ENCODE data around the gene KIF3C. TPM values are rescaled to one million over a fixed set of nuclear protein-coding genes. Genes with fewer than 3 reads are reported as not detected.

The KIF3C gene
- total RNA-seq, 1 experiment from 2014 or later, result 39.5 TPM

DNA sequence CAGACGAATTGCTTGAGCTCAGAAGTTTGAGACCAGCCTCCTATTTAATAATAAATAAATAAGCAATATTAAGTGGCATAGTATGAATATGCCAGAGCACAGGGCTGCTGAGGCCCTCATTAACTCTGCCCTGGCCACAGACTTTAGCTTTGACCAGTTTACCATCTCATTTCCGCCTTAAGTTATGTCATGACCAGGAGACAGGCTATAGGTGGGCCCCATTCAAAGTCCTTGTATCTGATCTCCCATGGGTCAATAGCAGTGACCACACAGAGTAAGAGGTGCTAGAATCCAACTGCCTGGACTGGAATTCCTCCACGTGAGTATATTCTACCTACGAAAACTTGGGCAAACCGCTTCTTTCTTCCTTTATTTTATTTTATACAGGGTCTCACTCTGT is 90.6 kb downstream of the KIF3C start:
- H3K4me3 ChIP-seq (ENCODE audit: low read depth, low read length, poor library complexity, severe bottlenecking), result no peak overlapping the region
- BruUV-seq (replicated peaks), result no TSS peak
- intact Hi-C loops (cut with micrococcal nuclease; ENCODE audit: unreplicated experiment), result no loop called here
- H3K9me3 ChIP-seq (ENCODE audit: low read depth, low read length, poor library complexity, severe bottlenecking), result no peaks in the 10 kb centered on the region
- H3K36me3 ChIP-seq (ENCODE audit: insufficient read depth, low read length, poor library complexity, severe bottlenecking), result no peaks in the 10 kb centered on the region
- H3K27ac ChIP-seq (ENCODE audit: low read depth, low read length, poor library complexity, severe bottlenecking), result no peak overlapping the region
- no peaks in the 10 kb centered on the region for H3K27me3 ChIP-seq (replicated peaks; ENCODE audit: insufficient read depth, low read depth, low read length, poor library complexity)
- ChIA-PET POLR2A (ENCODE audit: low non-redundant PET) (no interaction called here), CTCF (no interaction called here)
- H3K4me1 ChIP-seq (ENCODE audit: insufficient read depth, low read length, poor library complexity, severe bottlenecking), result no peaks in the 10 kb centered on the region
- no peak for TF ChIP-seq EZH2 (IDR thresholded peaks at IDR 0.05; ENCODE audit: borderline replicate concordance, low read depth, low read length, poor library complexity, severe bottlenecking)
- TF ChIP-seq, protein P1, sequence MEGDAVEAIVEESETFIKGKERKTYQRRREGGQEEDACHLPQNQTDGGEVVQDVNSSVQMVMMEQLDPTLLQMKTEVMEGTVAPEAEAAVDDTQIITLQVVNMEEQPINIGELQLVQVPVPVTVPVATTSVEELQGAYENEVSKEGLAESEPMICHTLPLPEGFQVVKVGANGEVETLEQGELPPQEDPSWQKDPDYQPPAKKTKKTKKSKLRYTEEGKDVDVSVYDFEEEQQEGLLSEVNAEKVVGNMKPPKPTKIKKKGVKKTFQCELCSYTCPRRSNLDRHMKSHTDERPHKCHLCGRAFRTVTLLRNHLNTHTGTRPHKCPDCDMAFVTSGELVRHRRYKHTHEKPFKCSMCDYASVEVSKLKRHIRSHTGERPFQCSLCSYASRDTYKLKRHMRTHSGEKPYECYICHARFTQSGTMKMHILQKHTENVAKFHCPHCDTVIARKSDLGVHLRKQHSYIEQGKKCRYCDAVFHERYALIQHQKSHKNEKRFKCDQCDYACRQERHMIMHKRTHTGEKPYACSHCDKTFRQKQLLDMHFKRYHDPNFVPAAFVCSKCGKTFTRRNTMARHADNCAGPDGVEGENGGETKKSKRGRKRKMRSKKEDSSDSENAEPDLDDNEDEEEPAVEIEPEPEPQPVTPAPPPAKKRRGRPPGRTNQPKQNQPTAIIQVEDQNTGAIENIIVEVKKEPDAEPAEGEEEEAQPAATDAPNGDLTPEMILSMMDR (conservative IDR thresholded peaks at IDR 0.05; ENCODE audit: low read depth, low read length), result no peak
- no peak for DNase-seq (ENCODE audit: low spot score)

DNA sequence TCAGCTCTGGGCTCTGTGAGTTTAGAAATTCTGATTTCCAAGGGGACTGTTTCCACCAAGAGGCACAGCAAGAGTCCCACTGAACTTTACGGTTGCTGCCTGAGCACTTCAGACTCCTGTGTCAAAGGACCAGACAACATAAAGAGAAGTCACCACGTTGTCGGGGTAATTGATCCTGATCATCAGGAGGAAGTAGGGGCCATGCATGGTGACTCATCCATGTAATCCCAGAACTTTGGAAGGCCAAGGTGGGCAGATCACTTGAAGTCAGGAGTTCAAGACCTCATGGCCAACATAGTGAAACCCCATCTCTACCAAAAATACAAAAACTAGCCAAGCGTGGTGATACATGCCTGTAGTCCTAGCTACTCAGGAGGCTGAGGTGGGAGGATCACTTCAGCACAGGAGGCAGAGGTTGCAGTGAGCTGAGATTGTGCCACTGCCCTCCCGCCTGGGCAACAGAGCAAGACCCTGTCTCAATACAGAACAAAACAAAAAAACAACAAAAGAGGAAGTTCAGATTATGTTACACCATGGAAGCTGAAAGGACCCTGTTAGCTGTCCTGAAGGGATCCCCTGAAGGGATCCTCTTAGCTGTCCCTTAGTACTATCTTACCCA is 94.6 kb downstream of the KIF3C start:
- no peak for TF ChIP-seq EZH2 (IDR thresholded peaks at IDR 0.05; ENCODE audit: borderline replicate concordance, low read depth, low read length, poor library complexity, severe bottlenecking)
- TF ChIP-seq, protein P1 (conservative IDR thresholded peaks at IDR 0.05; ENCODE audit: low read depth, low read length), result no peak
- H3K27me3 ChIP-seq (replicated peaks; ENCODE audit: insufficient read depth, low read depth, low read length, poor library complexity), result no peaks in the 10 kb centered on the region
- BruUV-seq (replicated peaks), result no TSS peak
- no peaks in the 10 kb centered on the region for H3K4me1 ChIP-seq (ENCODE audit: insufficient read depth, low read length, poor library complexity, severe bottlenecking)
- DNase-seq (ENCODE audit: low spot score), result no peak
- ChIA-PET POLR2A (ENCODE audit: low non-redundant PET) (no interaction called here), CTCF (no interaction called here)
- H3K27ac ChIP-seq (ENCODE audit: low read depth, low read length, poor library complexity, severe bottlenecking), result no peak overlapping the region
- intact Hi-C loops (cut with micrococcal nuclease; ENCODE audit: unreplicated experiment), result no loop called here
- no peak overlapping the region for H3K4me3 ChIP-seq (ENCODE audit: low read depth, low read length, poor library complexity, severe bottlenecking)
- no peaks in the 10 kb centered on the region for H3K9me3 ChIP-seq (ENCODE audit: low read depth, low read length, poor library complexity, severe bottlenecking)
- H3K36me3 ChIP-seq (ENCODE audit: insufficient read depth, low read length, poor library complexity, severe bottlenecking), result no peaks in the 10 kb centered on the region

DNA sequence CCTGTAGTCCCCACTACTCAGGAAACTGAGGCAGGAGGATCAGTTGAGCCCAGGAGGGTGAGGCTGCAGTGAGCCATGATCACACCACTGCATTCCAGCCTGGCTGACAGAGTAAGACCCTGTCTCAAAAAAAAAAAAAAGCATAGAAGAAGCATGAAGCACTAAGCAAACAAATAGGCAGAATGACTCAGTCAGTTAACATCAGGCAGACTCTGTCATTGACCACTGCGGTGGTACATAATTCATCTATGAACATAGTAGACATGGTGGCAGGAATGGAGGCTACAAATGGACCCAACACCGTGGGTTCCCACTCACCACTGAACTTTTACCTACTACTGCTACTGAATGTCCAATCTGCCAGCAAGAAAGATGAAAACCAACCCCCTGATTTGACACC is 96.4 kb downstream of the KIF3C start:
- H3K27me3 ChIP-seq (replicated peaks; ENCODE audit: insufficient read depth, low read depth, low read length, poor library complexity), result no peaks in the 10 kb centered on the region
- TF ChIP-seq, protein P1 (conservative IDR thresholded peaks at IDR 0.05; ENCODE audit: low read depth, low read length), result no peak
- no peak for TF ChIP-seq EZH2 (IDR thresholded peaks at IDR 0.05; ENCODE audit: borderline replicate concordance, low read depth, low read length, poor library complexity, severe bottlenecking)
- ChIA-PET POLR2A (ENCODE audit: low non-redundant PET) (no interaction called here), CTCF (no interaction called here)
- intact Hi-C loops (cut with micrococcal nuclease; ENCODE audit: unreplicated experiment), result no loop called here
- H3K4me3 ChIP-seq (ENCODE audit: low read depth, low read length, poor library complexity, severe bottlenecking), result no peak overlapping the region
- H3K27ac ChIP-seq (ENCODE audit: low read depth, low read length, poor library complexity, severe bottlenecking), result no peak overlapping the region
- H3K36me3 ChIP-seq (ENCODE audit: insufficient read depth, low read length, poor library complexity, severe bottlenecking), result no peaks in the 10 kb centered on the region
- no TSS peak for BruUV-seq (replicated peaks)
- no peaks in the 10 kb centered on the region for H3K4me1 ChIP-seq (ENCODE audit: insufficient read depth, low read length, poor library complexity, severe bottlenecking)
- DNase-seq (ENCODE audit: low spot score), result no peak
- H3K9me3 ChIP-seq (ENCODE audit: low read depth, low read length, poor library complexity, severe bottlenecking), result no peaks in the 10 kb centered on the region
